OCI-LY7 (cell line): ENCODE measurements around the gene L1TD1. TPM values are rescaled to one million over a fixed set of nuclear protein-coding genes. Genes with fewer than 3 reads are reported as not detected.
A peak's percentile ranks its signal among the peaks of the same experiment; 100 is the strongest.
"Not testable (repeated sequence)": the region's sequence is repeated elsewhere in the genome, so short reads cannot be mapped to it uniquely, and the experiment has no call there.

Experiments
- BruUV-seq: library from RNA; stranded (reverse); fragments of 400-500 nt; replicated peaks from 2 replicates; lab custom pipeline; 2021; lab: Mats Ljungman, UMichigan
- CTCF ChIA-PET: fragments of 300-600 bp; sonication (Branson Sonifier 250); formaldehyde crosslinking; loops from one replicate; lab custom pipeline; 2022; ENCODE audit warnings: antibody characterized with exemption; ENCODE audit not compliant: unreplicated experiment; lab: Charles Lee
- POLR2A ChIA-PET: fragments of 300-600 bp; sonication (Branson Sonifier 250); formaldehyde crosslinking; loops from one replicate; lab custom pipeline; 2022; ENCODE audit warnings: antibody characterized with exemption; lab: Charles Lee
- DNase-seq: peaks from one replicate; pipeline ENCODE4 v3.0.0-alpha.2; 2015; ENCODE audit warnings: low spot score
- H2AFZ ChIP-seq: fragments of 200-600 bp; sonication (generic), shearing (Covaris generic); 2 replicates; pipeline ENCODE4 v1.6.1; 2014; ENCODE audit warnings: mild to moderate bottlenecking, antibody characterized with exemption, low read length, moderate library complexity
- H3K27ac ChIP-seq: fragments of 200-600 bp; sonication (generic); 2 replicates; pipeline ENCODE4 v1.5.1; 2014; ENCODE audit warnings: mixed run types, low read depth, mild to moderate bottlenecking, moderate library complexity, low read length, inconsistent platforms; ENCODE audit not compliant: poor library complexity, severe bottlenecking
- H3K36me3 ChIP-seq: fragments of 200-600 bp; sonication (generic); 2 replicates; pipeline ENCODE4 v1.6.1; 2014; ENCODE audit warnings: mild to moderate bottlenecking, antibody characterized with exemption, low read length, moderate library complexity, mixed read lengths; ENCODE audit not compliant: insufficient read depth
- H3K4me1 ChIP-seq: fragments of 200-600 bp; sonication (generic); 2 replicates; pipeline ENCODE4 v1.5.1; 2014; ENCODE audit warnings: mild to moderate bottlenecking, low read length; ENCODE audit not compliant: insufficient read depth, poor library complexity, severe bottlenecking
- H3K4me2 ChIP-seq: fragments of 200-600 bp; sonication (generic); 2 replicates; pipeline ENCODE4 v1.6.1; 2014; ENCODE audit warnings: mild to moderate bottlenecking, low read length
- H3K4me3 ChIP-seq: fragments of 200-600 bp; sonication (generic); 2 replicates; pipeline ENCODE4 v1.5.1; 2014; ENCODE audit warnings: mild to moderate bottlenecking, low read depth, low read length; ENCODE audit not compliant: poor library complexity, severe bottlenecking
- H3K79me2 ChIP-seq: fragments of 200-600 bp; sonication (generic); 2 replicates; pipeline ENCODE4 v1.6.1; 2016; ENCODE audit warnings: low read depth, mild to moderate bottlenecking, low read length, moderate library complexity, mixed read lengths; ENCODE audit not compliant: insufficient read depth
- H3K9me2 ChIP-seq: fragments of 200-600 bp; sonication (generic); 2 replicates; pipeline ENCODE4 v1.6.1; 2016; ENCODE audit warnings: mild to moderate bottlenecking, low read length, mixed read lengths; ENCODE audit not compliant: insufficient read depth
- H3K9me3 ChIP-seq: fragments of 200-600 bp; sonication (generic); 2 replicates; pipeline ENCODE4 v1.6.1; 2014; ENCODE audit warnings: mild to moderate bottlenecking, mixed run types, low read length, mixed read lengths
- H4K20me1 ChIP-seq: fragments of 200-600 bp; sonication (generic); 2 replicates; pipeline ENCODE4 v1.6.1; 2014; ENCODE audit warnings: mild to moderate bottlenecking, antibody characterized with exemption, low read length, moderate library complexity, mixed read lengths; ENCODE audit not compliant: insufficient read depth
- EZH2phosphoT487 ChIP-seq: fragments of 200-600 bp; sonication (generic); IDR thresholded peaks from 2 replicates; pipeline ENCODE4 v1.6.1; 2018; ENCODE audit warnings: low read depth, borderline replicate concordance, mild to moderate bottlenecking, mixed run types, antibody characterized with exemption, low read length, moderate library complexity, mixed read lengths
- intact Hi-C: fragments of 100-400 bp; cut with micrococcal nuclease; formaldehyde crosslinking; loops from one replicate; pipeline ENCODE4 v1.10.0; 2022; ENCODE audit not compliant: unreplicated experiment
- total RNA-seq, 2 experiments: library from RNA; depleted of rRNA in 1 of 2; stranded (reverse); fragments of >200 nt in 1 of 2; shearing (Covaris generic) in 1 of 2; gene quantifications; 2 replicates each; pipeline ENCODE4 v1.2.3, GENCODE V29; 2014 to 2022
- TF ChIP-seq, protein P1 (sequence below): fragments of 200-600 bp; sonication (generic); conservative IDR thresholded peaks from 2 replicates; pipeline ENCODE4 v1.5.1; 2014; ENCODE audit warnings: mild to moderate bottlenecking, antibody characterized with exemption, low read length, moderate library complexity, mixed read lengths

The L1TD1 gene
- total RNA-seq, 2 experiments from 2014 or later, result not detected

DNA sequence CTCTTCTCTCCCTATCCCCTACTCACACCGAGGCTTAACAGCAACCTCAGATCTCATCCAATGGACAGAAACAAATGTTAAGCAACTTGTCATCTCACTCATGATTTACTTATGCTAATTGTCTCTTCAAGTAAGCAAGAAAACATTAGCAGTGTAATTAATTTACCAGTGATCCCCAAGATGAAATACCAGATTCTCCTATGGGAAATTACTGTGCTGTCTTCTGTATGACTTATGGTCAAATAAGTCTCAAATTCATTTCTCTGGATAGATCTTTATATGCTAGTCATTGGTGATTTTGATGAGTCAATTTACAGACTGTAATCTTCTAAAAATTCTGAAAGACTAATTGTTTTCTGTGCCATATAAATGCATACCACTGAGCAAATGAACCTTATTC lies 32.9 kb upstream of the L1TD1 start:
- H3K4me3 ChIP-seq, result no peak overlapping the region
- TF ChIP-seq EZH2phosphoT487, result no peak
- TF ChIP-seq, protein P1, sequence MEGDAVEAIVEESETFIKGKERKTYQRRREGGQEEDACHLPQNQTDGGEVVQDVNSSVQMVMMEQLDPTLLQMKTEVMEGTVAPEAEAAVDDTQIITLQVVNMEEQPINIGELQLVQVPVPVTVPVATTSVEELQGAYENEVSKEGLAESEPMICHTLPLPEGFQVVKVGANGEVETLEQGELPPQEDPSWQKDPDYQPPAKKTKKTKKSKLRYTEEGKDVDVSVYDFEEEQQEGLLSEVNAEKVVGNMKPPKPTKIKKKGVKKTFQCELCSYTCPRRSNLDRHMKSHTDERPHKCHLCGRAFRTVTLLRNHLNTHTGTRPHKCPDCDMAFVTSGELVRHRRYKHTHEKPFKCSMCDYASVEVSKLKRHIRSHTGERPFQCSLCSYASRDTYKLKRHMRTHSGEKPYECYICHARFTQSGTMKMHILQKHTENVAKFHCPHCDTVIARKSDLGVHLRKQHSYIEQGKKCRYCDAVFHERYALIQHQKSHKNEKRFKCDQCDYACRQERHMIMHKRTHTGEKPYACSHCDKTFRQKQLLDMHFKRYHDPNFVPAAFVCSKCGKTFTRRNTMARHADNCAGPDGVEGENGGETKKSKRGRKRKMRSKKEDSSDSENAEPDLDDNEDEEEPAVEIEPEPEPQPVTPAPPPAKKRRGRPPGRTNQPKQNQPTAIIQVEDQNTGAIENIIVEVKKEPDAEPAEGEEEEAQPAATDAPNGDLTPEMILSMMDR, result no peak

DNA sequence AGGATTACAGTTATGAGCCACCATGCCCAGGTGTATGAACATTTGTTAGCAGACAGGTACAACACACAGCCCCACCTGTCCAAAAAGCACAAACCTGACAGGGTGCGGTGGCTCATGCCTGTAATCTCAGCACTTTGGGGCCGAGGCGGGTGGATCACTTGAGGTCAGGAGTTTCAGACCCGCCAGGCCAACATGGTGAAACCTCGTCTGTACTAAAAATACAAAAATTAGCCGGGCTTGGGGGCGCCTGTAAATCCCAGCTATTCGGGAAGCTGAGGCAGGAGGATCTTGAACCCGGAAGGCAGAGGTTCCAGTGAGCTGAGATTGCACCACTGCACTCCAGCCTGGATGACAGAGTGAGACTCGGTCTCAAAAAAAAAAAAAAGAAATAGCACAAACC lies 24.3 kb upstream of the L1TD1 start:
- DNase-seq, H3K4me3 ChIP-seq, H3K9me2 ChIP-seq, CTCF ChIA-PET, H3K36me3 ChIP-seq, H2AFZ ChIP-seq, H3K27ac ChIP-seq, H3K4me2 ChIP-seq, intact Hi-C loops, H3K4me1 ChIP-seq, H3K79me2 ChIP-seq, H4K20me1 ChIP-seq, H3K9me3 ChIP-seq, BruUV-seq: not testable (repeated sequence)
- POLR2A ChIA-PET, result interaction anchor here (0.6 kb wide), 1 partner anchor 398 kb away, joined by 3 read pairs; no protein-coding TSS in a partner anchor

More for the DNA sequence above, 32.9 kb upstream of the L1TD1 start:
- Histone ChIP-seq H4K20me1 (no peaks in the 10 kb centered on the region), H3K79me2 (no peaks in the 10 kb centered on the region), H2AFZ (no peak overlapping the region), H3K4me1 (peaks cover 7% of the 10 kb centered on the region), H3K9me2 (no peaks in the 10 kb centered on the region), H3K36me3 (no peaks in the 10 kb centered on the region), H3K4me2 (no peak overlapping the region), H3K27ac (no peak overlapping the region), H3K9me3 (no peaks in the 10 kb centered on the region)
- no TSS peak for BruUV-seq
- intact Hi-C loops, result no loop called here
- no peak for DNase-seq
- ChIA-PET CTCF (no interaction called here), POLR2A (no interaction called here)

DNA sequence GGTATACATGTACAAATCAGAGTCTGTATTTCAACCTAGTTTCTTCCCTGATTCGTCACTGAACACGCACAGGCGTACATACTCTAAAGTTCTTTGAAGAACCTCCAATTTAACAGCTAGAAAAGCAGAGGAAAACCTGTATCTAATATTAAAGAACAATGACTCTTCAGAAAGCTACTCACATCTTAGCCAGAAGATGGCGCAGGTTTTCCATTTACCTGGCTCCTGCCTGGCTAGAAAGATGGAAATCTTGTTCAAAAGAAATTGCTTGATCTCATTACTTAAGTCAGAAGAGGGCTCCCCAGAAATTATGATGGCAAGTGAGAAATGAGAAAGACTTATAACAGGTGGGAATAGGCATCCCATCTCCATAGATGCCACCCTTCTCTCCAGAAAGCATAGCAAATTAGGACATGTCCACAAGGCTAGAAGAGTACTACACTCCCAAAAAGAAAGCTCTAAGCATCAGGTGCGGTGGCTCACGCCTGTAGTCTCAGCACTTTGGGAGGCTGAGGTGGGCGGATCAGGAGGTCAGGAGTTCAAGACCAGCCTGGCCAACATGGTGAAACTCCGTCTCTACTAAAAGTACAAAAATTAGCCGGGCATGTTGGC lies 19.0 kb upstream of the L1TD1 start:
- H4K20me1 ChIP-seq, result no peaks in the 10 kb centered on the region
- BruUV-seq, result no TSS peak
- DNase-seq, result peak; percentile 44
- no peaks in the 10 kb centered on the region for H3K4me1 ChIP-seq
- H3K4me3 ChIP-seq, result no peak overlapping the region
- ChIA-PET POLR2A (interaction anchor here (0.7 kb wide), 1 partner anchor 21 kb away, joined by 3 read pairs; no protein-coding TSS in a partner anchor), CTCF (no interaction called here)
- H3K9me2 ChIP-seq, result no peaks in the 10 kb centered on the region
- no peak overlapping the region for H2AFZ ChIP-seq
- TF ChIP-seq, protein P1, result peak; percentile 87
- TF ChIP-seq EZH2phosphoT487, result no peak
- no peak overlapping the region for H3K4me2 ChIP-seq
- intact Hi-C loops, result loop anchor here (1.0 kb wide), 2 partner anchors 232 to 571 kb away; no protein-coding TSS in a partner anchor
- H3K79me2 ChIP-seq, result no peaks in the 10 kb centered on the region
- H3K36me3 ChIP-seq, result no peaks in the 10 kb centered on the region
- no peaks in the 10 kb centered on the region for H3K9me3 ChIP-seq
- no peak overlapping the region for H3K27ac ChIP-seq
